ENCODE measurements around the gene DLAT.

DLAT gene

DNA sequence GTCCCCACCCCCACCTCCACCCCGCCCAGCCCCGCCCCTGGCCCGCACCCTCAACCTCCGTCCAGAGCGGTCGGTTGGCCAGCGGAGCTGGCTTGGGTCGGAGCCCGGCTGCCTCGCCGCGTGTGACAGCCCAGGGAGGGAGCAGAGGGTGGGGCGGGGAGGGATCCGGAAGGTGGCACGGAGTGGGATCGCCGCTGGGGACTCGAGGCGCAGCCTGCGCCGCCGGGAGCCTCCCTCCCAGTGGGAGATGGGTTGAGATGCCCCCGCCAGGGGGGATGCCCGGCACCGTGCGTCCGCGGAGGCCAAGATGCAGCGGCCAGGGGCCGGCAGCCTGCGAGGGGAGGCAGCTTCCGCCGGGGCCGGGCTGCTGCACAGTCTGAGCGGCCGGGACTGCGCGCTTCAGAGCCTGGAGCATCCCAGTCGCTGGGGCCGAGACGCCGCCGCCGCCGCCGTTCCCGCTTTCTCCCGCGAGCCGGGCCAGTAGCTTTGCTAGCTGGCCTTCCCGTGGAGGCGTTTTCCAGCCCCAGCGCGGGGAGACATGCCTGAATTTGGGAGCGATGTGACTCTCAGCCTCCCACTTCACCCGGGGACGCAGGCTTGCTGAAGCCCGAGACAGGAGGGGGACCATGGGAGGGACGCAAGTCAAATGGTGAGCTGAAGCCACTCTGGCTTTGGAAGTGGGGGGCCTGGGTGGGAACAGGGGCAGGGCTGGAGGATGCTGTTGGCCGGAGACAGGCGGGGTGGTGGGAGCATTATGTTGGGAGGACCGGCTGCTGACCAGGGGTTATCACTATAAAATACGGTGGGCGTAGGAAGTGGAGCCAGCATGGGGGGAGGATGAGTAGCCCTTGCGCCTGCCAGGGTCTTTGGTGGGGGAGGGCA is 47.8 kb upstream of the DLAT start:
- no peaks in the 10 kb centered on the region for H3K79me2 ChIP-seq (ENCODE audit: insufficient read depth, low read length)
- H3K4me2 ChIP-seq (ENCODE audit: low read depth, low read length, poor library complexity, severe bottlenecking): no peak overlapping the region
- no peaks in the 10 kb centered on the region for H3K36me3 ChIP-seq (ENCODE audit: insufficient read depth, low read length)

GRCh38 chr11:111978028-111978771 is 47.0 kb upstream of the DLAT start:
- Histone ChIP-seq H3K4me2 (ENCODE audit: low read depth, low read length, poor library complexity, severe bottlenecking) (no peak overlapping the region), H3K27me3 (ENCODE audit: insufficient read depth, low read length, poor library complexity, severe bottlenecking) (no peaks in the 10 kb centered on the region), H3K36me3 (ENCODE audit: insufficient read depth, low read length) (no peaks in the 10 kb centered on the region), H2AFZ (ENCODE audit: low read length) (no peak overlapping the region), H3K9me3 (ENCODE audit: insufficient read depth, low read depth, low read length) (no peaks in the 10 kb centered on the region), H3K4me3 (ENCODE audit: low read length, poor library complexity, severe bottlenecking) (no peak overlapping the region), H3F3A (ENCODE audit: low read depth) (no peaks in the 10 kb centered on the region; the same call in 1 of the 2 replicates), H3K9ac (ENCODE audit: low read depth, low read length, poor library complexity, severe bottlenecking) (no peak overlapping the region), H4K20me1 (ENCODE audit: insufficient read depth, low read length, poor library complexity, severe bottlenecking) (no peaks in the 10 kb centered on the region), H3K79me2 (ENCODE audit: insufficient read depth, low read length) (no peaks in the 10 kb centered on the region), H3K4me1 (ENCODE audit: insufficient read depth, low read length, poor library complexity, severe bottlenecking) (peaks cover 33% of the 10 kb centered on the region), H3K9me2 (replicated peaks; ENCODE audit: low read depth, low read length) (no peaks in the 10 kb centered on the region)
- TF ChIP-seq EZH2phosphoT487 (IDR thresholded peaks at IDR 0.05; ENCODE audit: borderline replicate concordance): no peak
- TF ChIP-seq, protein P1, sequence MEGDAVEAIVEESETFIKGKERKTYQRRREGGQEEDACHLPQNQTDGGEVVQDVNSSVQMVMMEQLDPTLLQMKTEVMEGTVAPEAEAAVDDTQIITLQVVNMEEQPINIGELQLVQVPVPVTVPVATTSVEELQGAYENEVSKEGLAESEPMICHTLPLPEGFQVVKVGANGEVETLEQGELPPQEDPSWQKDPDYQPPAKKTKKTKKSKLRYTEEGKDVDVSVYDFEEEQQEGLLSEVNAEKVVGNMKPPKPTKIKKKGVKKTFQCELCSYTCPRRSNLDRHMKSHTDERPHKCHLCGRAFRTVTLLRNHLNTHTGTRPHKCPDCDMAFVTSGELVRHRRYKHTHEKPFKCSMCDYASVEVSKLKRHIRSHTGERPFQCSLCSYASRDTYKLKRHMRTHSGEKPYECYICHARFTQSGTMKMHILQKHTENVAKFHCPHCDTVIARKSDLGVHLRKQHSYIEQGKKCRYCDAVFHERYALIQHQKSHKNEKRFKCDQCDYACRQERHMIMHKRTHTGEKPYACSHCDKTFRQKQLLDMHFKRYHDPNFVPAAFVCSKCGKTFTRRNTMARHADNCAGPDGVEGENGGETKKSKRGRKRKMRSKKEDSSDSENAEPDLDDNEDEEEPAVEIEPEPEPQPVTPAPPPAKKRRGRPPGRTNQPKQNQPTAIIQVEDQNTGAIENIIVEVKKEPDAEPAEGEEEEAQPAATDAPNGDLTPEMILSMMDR (conservative IDR thresholded peaks at IDR 0.05; ENCODE audit: low read length): no peak

More for the DNA sequence above, 47.8 kb upstream of the DLAT start:
- H3K9me2 ChIP-seq (replicated peaks; ENCODE audit: low read depth, low read length): no peaks in the 10 kb centered on the region
- H4K20me1 ChIP-seq (ENCODE audit: insufficient read depth, low read length, poor library complexity, severe bottlenecking): no peaks in the 10 kb centered on the region
- no peak for TF ChIP-seq EZH2phosphoT487 (IDR thresholded peaks at IDR 0.05; ENCODE audit: borderline replicate concordance)
- TF ChIP-seq, protein P1 (conservative IDR thresholded peaks at IDR 0.05; ENCODE audit: low read length): no peak
- H3K4me3 ChIP-seq (ENCODE audit: low read length, poor library complexity, severe bottlenecking): no peak overlapping the region
- H3K9me3 ChIP-seq (ENCODE audit: insufficient read depth, low read depth, low read length): no peaks in the 10 kb centered on the region
- no peak overlapping the region for H2AFZ ChIP-seq (ENCODE audit: low read length)
- no peaks in the 10 kb centered on the region; the same call in 1 of the 2 replicates for H3F3A ChIP-seq (ENCODE audit: low read depth)
- H3K27me3 ChIP-seq (ENCODE audit: insufficient read depth, low read length, poor library complexity, severe bottlenecking): no peaks in the 10 kb centered on the region
- H3K4me1 ChIP-seq (ENCODE audit: insufficient read depth, low read length, poor library complexity, severe bottlenecking): peaks cover 33% of the 10 kb centered on the region
- H3K9ac ChIP-seq (ENCODE audit: low read depth, low read length, poor library complexity, severe bottlenecking): no peak overlapping the region

DNA sequence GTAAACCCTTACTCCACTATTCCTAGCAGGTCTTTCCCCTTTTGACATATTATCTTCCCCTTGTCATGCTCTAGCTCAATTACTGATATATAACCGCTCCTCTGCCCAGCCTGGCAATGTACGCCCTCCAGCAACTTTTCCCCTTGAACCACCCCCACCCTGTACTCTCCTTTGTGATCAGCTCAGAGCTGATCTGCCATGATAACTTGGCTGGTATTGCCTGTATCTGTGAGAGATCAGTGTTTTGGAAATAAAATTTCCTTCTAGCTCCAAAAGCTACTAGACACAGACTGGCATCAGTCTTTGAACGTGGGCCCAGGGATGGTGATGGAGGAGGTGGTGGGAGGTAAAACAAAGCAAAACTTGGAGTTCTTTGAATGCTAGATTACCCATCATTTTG is 45.1 kb upstream of the DLAT start:
- Histone ChIP-seq H3K4me3 (ENCODE audit: low read length, poor library complexity, severe bottlenecking) (no peak overlapping the region), H3F3A (ENCODE audit: low read depth) (no peaks in the 10 kb centered on the region; the same call in 1 of the 2 replicates), H3K4me1 (ENCODE audit: insufficient read depth, low read length, poor library complexity, severe bottlenecking) (peaks cover 16% of the 10 kb centered on the region), H3K27me3 (ENCODE audit: insufficient read depth, low read length, poor library complexity, severe bottlenecking) (no peaks in the 10 kb centered on the region), H3K9me3 (ENCODE audit: insufficient read depth, low read depth, low read length) (no peaks in the 10 kb centered on the region), H3K4me2 (ENCODE audit: low read depth, low read length, poor library complexity, severe bottlenecking) (no peak overlapping the region), H2AFZ (ENCODE audit: low read length) (no peak overlapping the region), H3K79me2 (ENCODE audit: insufficient read depth, low read length) (no peaks in the 10 kb centered on the region), H3K9ac (ENCODE audit: low read depth, low read length, poor library complexity, severe bottlenecking) (no peak overlapping the region), H3K9me2 (replicated peaks; ENCODE audit: low read depth, low read length) (no peaks in the 10 kb centered on the region), H4K20me1 (ENCODE audit: insufficient read depth, low read length, poor library complexity, severe bottlenecking) (no peaks in the 10 kb centered on the region), H3K36me3 (ENCODE audit: insufficient read depth, low read length) (no peaks in the 10 kb centered on the region; the same call in 1 of the 2 replicates)
- no peak for TF ChIP-seq EZH2phosphoT487 (IDR thresholded peaks at IDR 0.05; ENCODE audit: borderline replicate concordance)
- TF ChIP-seq, protein P1 (conservative IDR thresholded peaks at IDR 0.05; ENCODE audit: low read length): no peak

Data from Loucy (cell line).